NCI-H1436 treated with DMSO at 0.1 percent for 48 hours (cell line): ENCODE data around the gene ANTXR2.

ENCODE experiments used
- DNase-seq: peaks from one replicate; lab custom pipeline; 2025; lab: John Stamatoyannopoulos, UW

ANTXR2 gene

GRCh38 chr4:79983431-79983830 lies 89.6 kb downstream of the ANTXR2 start:
- no peak for DNase-seq

- DNase-seq = no peak
These were observed 90.3 kb downstream of the ANTXR2 start for GRCh38 chr4:79982601-79983322.

GRCh38 chr4:79980448-79980847 lies 92.6 kb downstream of the ANTXR2 start:
- no peak for DNase-seq

- DNase-seq = no peak
These were observed 93.1 kb downstream of the ANTXR2 start for GRCh38 chr4:79979785-79980437.

- no peak for DNase-seq
These were observed 95.7 kb downstream of the ANTXR2 start for GRCh38 chr4:79977131-79977840.

- DNase-seq = no peak
These were observed 108.4 kb downstream of the ANTXR2 start for GRCh38 chr4:79964400-79965211.

GRCh38 chr4:79964020-79964399 lies 109.0 kb downstream of the ANTXR2 start:
- DNase-seq = no peak

- DNase-seq = no peak
These were observed 113.4 kb downstream of the ANTXR2 start for GRCh38 chr4:79959652-79960051.

- no peak for DNase-seq
These were observed 114.4 kb downstream of the ANTXR2 start for GRCh38 chr4:79958466-79959264.

- DNase-seq = no peak
These were observed 123.9 kb downstream of the ANTXR2 start for GRCh38 chr4:79949178-79949577.

- no peak for DNase-seq
These were observed 124.3 kb downstream of the ANTXR2 start for GRCh38 chr4:79948739-79949138.

GRCh38 chr4:79948261-79948660 lies 124.8 kb downstream of the ANTXR2 start:
- no peak for DNase-seq

- DNase-seq = no peak
These were observed 125.6 kb downstream of the ANTXR2 start for GRCh38 chr4:79947386-79947785.

- no peak for DNase-seq
These were observed 137.8 kb downstream of the ANTXR2 start for GRCh38 chr4:79935274-79935673.

- DNase-seq = no peak
These were observed 138.4 kb downstream of the ANTXR2 start for GRCh38 chr4:79934660-79935059.

- no peak for DNase-seq
These were observed 145.1 kb downstream of the ANTXR2 start for GRCh38 chr4:79927931-79928330.

GRCh38 chr4:79923281-79923680 lies 149.7 kb downstream of the ANTXR2 start:
- no peak for DNase-seq

- DNase-seq = no peak
These were observed 151.0 kb downstream of the ANTXR2 start for GRCh38 chr4:79922011-79922410.

- no peak for DNase-seq
These were observed 152.7 kb downstream of the ANTXR2 start for GRCh38 chr4:79920163-79920853.

GRCh38 chr4:79918292-79918691 lies 154.7 kb downstream of the ANTXR2 start:
- DNase-seq = no peak

- DNase-seq = no peak
These were observed 155.8 kb downstream of the ANTXR2 start for GRCh38 chr4:79917246-79917645.
